Activated naive CD4-positive, alpha-beta T cell treated with anti-CD3 and anti-CD28 coated beads for 36 hours (primary cell): ENCODE data around the gene DEPDC5. TPM values are rescaled to one million over a fixed set of nuclear protein-coding genes. Genes with fewer than 3 reads are reported as not detected.

Source experiments
- CTCF ChIA-PET: fragments of 350-600 bp; sonication (Branson Sonifier 250); formaldehyde crosslinking; loops from one replicate; lab custom pipeline; 2021; ENCODE audit warnings: antibody characterized with exemption; lab: Charles Lee
- DNase-seq: peaks from one replicate; pipeline ENCODE4 v3.0.0-alpha.2; 2020
- H3K27ac Mint-ChIP-seq: one replicate; pipeline ENCODE4 v1.8.0; 2021; ENCODE audit warnings: mild to moderate bottlenecking, mixed read lengths
- H3K27me3 Mint-ChIP-seq: one replicate; pipeline ENCODE4 v1.8.0; 2021; ENCODE audit warnings: low read depth, mixed read lengths
- H3K36me3 Mint-ChIP-seq: one replicate; pipeline ENCODE4 v1.8.0; 2021; ENCODE audit warnings: low read depth, mixed read lengths
- H3K4me1 Mint-ChIP-seq: one replicate; pipeline ENCODE4 v1.8.0; 2021; ENCODE audit warnings: low read depth, mixed read lengths
- H3K4me3 Mint-ChIP-seq: one replicate; pipeline ENCODE4 v1.8.0; 2021; ENCODE audit warnings: mild to moderate bottlenecking, moderate library complexity, mixed read lengths
- H3K9me3 Mint-ChIP-seq: one replicate; pipeline ENCODE4 v1.8.0; 2021; ENCODE audit warnings: mixed read lengths
- intact Hi-C: fragments of 100-400 bp; cut with micrococcal nuclease; formaldehyde crosslinking; loops from one replicate; pipeline ENCODE4 v1.15.1; 2023
- total RNA-seq, 2 experiments: library from RNA; stranded (reverse); gene quantifications; one replicate each; pipeline ENCODE4 v1.2.3, GENCODE V29; 2021

Gene DEPDC5
- total RNA-seq, 2 experiments from 2014 or later: 23.6 TPM

DNA sequence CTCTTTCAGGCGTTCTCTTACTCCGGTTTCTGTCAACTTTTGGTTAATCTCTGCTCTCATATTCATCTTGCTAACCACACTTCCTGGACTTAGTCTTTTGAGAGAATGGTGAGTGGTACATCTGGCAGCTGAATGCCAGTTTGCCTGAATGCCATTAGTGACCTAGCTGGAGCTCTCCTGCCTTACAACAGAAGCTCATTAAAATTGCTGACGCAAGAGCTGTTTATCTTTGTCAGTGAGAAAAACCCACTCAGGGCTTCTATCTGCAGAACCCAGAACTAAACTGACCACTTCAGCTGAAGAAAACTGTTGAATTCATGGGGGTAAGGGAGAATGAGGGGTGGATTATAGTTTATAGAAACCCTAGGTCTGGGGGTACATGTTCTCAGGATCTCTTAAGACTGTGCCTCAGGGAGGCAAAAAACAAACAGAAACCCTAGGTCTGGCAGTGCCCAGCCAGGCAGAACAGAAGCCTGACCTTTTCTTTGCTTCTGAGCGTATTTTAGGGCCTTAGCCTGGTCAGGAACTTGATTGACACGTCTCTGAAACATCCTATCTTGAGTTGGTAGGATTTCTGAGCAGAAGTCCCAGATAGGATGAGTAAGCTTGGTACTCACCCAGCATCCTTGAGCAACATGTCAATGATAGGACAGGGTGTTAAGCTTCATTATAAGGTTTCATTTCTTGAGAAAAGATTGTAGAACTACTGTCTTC lies 137.7 kb downstream of the DEPDC5 start:
- H3K36me3 Mint-ChIP-seq: peaks cover 11% of the 10 kb centered on the region
- intact Hi-C loops: no loop called here
- CTCF ChIA-PET: no interaction called here
- H3K9me3 Mint-ChIP-seq: no peaks in the 10 kb centered on the region
- no peaks in the 10 kb centered on the region for H3K27me3 Mint-ChIP-seq
- no peaks in the 10 kb centered on the region for H3K4me1 Mint-ChIP-seq
- no peak overlapping the region for H3K4me3 Mint-ChIP-seq
- no peak overlapping the region for H3K27ac Mint-ChIP-seq
- DNase-seq: no peak

DNA sequence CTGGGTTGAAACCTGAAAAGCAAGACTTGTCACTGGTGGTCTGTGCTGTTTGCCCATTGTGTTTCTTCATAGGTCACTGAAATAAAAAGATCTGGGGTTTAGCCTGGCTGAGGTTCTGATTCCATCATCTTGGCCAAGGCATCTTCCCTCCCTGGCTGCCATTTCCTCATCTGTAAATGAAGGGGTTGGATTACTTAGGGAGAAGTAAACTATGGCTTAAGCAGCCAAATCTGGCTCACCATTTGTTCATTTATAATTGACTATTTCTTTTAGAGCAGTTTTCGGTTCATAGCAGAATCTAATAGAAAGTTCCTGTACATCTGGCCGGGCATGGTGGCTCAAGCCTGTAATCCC lies 138.2 kb downstream of the DEPDC5 start:
- DNase-seq: no peak
- no peak overlapping the region for H3K4me3 Mint-ChIP-seq
- no peaks in the 10 kb centered on the region for H3K9me3 Mint-ChIP-seq
- no peaks in the 10 kb centered on the region for H3K27me3 Mint-ChIP-seq
- CTCF ChIA-PET: no interaction called here
- intact Hi-C loops: no loop called here
- no peak overlapping the region for H3K27ac Mint-ChIP-seq
- peaks cover 9% of the 10 kb centered on the region for H3K36me3 Mint-ChIP-seq
- H3K4me1 Mint-ChIP-seq: no peaks in the 10 kb centered on the region

DNA sequence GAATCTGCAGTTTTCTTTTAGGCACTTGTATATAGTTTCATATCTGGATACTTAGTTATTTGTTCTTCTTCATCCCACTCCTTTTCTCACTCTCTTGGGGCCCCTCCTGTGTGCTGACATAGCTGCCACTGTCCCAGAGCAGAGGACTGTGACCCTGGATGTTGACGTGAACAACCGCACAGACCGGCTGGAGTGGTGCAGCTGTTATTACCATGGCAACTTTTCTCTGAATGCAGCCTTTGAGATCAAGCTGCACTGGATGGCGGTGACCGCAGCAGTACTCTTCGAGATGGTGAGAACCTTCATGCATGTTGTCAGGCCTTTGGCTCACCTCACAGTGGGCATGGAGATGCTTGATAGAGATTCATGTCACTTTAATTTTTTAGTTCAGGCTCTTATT lies 139.6 kb downstream of the DEPDC5 start:
- no peaks in the 10 kb centered on the region for H3K4me1 Mint-ChIP-seq
- no peak overlapping the region for H3K4me3 Mint-ChIP-seq
- H3K36me3 Mint-ChIP-seq: peaks cover 7% of the 10 kb centered on the region
- H3K27ac Mint-ChIP-seq: no peak overlapping the region
- H3K27me3 Mint-ChIP-seq: no peaks in the 10 kb centered on the region
- DNase-seq: no peak
- CTCF ChIA-PET: no interaction called here
- no peaks in the 10 kb centered on the region for H3K9me3 Mint-ChIP-seq
- intact Hi-C loops: no loop called here

DNA sequence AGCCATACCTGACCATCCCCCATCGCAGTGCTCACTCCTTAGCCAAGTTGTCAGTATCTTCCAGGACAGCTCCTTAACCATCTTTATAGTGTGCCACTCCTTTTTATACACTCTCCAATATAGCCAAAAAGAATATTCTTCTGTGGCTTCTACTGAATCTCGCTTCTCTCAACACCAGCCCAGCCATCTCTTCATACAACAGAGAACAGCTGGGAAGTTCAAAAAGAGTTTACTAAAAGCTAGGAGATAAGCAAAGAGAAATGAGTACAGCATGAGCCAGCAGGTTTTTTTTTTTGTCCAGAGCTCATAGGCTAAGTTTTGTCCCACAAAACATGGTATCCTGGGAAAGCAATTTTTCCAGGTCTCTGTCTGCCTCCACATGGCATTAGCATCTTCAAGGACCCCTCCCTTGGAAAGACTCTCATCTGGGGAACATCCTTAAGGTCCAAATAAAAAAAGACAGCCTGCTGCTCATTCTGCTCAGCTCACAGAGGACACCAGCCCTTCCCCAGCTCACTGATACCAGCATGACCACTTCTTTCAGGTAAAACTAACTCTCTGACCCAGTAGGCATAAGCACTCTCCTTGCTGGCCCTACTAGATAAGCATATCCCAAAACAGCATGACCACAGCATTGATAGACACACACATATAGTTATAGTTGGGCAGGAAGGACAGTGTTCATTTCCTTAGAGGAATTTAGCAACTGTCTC lies 141.7 kb downstream of the DEPDC5 start:
- no peaks in the 10 kb centered on the region for H3K4me1 Mint-ChIP-seq
- peaks cover 1% of the 10 kb centered on the region for H3K36me3 Mint-ChIP-seq
- no peak overlapping the region for H3K4me3 Mint-ChIP-seq
- CTCF ChIA-PET: interaction anchor here (0.6 kb wide), 1 partner anchor 148 kb away, joined by 4 read pairs; no protein-coding TSS in a partner anchor
- H3K27me3 Mint-ChIP-seq: no peaks in the 10 kb centered on the region
- DNase-seq: no peak
- H3K9me3 Mint-ChIP-seq: no peaks in the 10 kb centered on the region
- H3K27ac Mint-ChIP-seq: no peak overlapping the region
- intact Hi-C loops: no loop called here

DNA sequence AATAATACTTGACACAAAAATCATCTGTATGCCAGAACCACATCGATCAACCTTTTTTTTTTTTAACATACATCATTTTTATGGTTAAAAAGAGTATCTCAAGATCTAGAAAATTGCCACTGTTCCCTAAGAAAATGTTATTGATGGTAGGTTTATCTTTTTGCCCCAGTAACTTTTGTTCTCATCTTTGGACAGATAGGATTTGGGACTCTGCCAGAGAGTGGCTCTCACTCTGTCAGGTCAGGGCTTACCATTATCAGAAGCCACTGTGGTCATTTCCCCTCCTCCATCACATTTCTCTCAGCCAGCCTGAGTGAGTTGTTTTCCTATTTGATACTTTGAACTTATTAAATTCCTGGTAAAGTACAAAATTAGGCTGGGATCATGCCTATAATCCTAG lies 142.7 kb downstream of the DEPDC5 start:
- H3K27me3 Mint-ChIP-seq: no peaks in the 10 kb centered on the region
- no peaks in the 10 kb centered on the region for H3K4me1 Mint-ChIP-seq
- CTCF ChIA-PET: no interaction called here
- no peaks in the 10 kb centered on the region for H3K9me3 Mint-ChIP-seq
- intact Hi-C loops: no loop called here
- no peak overlapping the region for H3K27ac Mint-ChIP-seq
- no peak for DNase-seq
- H3K4me3 Mint-ChIP-seq: no peak overlapping the region
- peaks cover 1% of the 10 kb centered on the region for H3K36me3 Mint-ChIP-seq

DNA sequence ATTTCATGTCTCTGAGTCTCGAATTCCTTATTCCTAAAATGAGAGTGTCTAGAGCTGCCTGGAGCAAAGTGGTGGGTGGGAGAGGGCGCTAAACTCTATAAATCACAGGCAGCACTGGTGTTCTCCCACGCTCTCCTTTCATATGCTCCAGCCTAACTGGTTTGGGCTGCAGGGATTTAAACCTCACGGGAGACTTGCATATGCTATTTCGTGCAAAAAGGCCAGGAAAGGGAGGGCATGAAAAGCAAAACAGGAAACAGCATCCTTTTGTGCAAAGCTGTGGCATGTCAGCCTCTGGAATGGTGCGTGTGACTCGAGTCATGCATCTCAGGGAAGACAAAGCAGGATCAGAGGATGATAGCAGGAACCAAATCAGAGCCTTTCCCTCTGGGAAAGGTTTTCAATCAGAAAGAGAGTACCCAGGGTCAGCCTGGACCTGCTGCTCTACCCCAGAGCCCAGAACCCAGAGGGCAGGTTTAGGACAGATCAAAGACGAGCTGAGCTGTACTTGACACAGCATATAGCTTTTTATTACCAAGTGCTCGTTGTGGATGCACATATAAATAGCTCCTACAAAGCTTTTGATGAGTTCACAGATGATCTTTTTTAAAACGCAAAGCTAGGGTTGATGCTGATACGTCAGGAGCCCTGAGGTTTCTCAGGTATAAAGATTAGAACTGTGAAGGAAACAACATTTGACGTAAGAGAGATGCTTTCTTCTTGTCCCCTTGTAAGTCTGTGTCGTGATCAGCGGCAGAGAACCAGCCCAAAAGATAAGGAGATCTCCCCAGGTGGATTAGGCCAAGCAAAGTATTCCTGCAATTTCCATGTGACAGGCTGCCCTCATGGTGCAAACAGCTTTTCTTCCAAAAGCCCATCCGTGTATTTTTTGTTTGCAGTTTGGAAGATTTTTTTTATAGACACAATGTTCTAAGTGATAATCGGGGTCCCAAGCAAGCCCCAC lies 144.3 kb downstream of the DEPDC5 start:
- H3K4me3 Mint-ChIP-seq: no peak overlapping the region
- CTCF ChIA-PET: interaction anchor here (0.7 kb wide), 1 partner anchor 11 kb away, joined by 5 read pairs; no protein-coding TSS in a partner anchor

DNA sequence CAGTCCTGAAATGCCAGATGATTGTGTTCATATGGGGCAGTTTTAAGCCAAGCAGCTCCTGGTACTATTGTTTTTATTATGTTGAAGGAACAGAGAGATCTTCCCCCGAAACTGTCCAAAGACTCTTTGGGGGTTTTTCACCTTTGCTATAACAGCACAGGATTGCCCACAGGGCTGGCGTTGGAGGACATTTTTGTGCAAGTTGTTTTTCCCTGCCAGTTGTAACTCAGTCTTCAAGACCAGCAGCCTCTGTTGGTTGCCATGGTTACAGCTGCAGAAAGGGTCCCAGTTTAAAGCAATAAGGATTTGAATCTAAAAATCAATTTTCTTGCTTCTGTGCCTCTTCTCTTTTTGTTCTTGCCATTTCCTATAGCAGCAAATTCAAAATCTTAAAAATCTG lies 145.1 kb downstream of the DEPDC5 start:
- H3K27me3 Mint-ChIP-seq: no peaks in the 10 kb centered on the region
- intact Hi-C loops: no loop called here
- peaks cover 4% of the 10 kb centered on the region for H3K36me3 Mint-ChIP-seq
- no peaks in the 10 kb centered on the region for H3K4me1 Mint-ChIP-seq
- no peak overlapping the region for H3K27ac Mint-ChIP-seq
- no peak for DNase-seq
- no peak overlapping the region for H3K4me3 Mint-ChIP-seq
- H3K9me3 Mint-ChIP-seq: no peaks in the 10 kb centered on the region
- CTCF ChIA-PET: interaction anchor here (0.7 kb wide), 1 partner anchor 12 kb away, joined by 5 read pairs; no protein-coding TSS in a partner anchor

More for the DNA sequence above, 144.3 kb downstream of the DEPDC5 start:
- intact Hi-C loops: no loop called here
- H3K4me1 Mint-ChIP-seq: no peaks in the 10 kb centered on the region
- H3K36me3 Mint-ChIP-seq: peaks cover 1% of the 10 kb centered on the region
- H3K27ac Mint-ChIP-seq: no peak overlapping the region
- no peaks in the 10 kb centered on the region for H3K27me3 Mint-ChIP-seq
- H3K9me3 Mint-ChIP-seq: no peaks in the 10 kb centered on the region
- no peak for DNase-seq

DNA sequence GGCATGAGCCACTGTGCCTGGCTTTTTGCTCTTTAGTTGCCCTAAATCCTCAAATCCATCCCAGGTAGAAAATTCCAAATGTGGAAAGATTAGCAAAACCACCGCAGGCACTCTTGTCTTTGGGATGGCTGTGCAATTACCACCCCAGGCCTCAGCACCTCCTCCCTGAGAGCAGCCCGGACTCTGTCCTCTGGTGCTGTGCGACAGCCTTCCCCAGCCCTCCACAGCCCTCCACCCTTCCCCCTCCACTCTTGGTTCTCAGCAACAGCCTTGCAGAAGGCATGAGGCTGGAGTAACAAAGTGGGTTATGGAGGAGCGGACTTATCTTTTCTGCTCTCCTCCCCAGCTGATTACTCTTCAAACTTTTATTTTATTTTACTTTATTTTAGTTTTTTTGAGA lies 145.8 kb downstream of the DEPDC5 start:
- no peak overlapping the region for H3K4me3 Mint-ChIP-seq
- peaks cover 4% of the 10 kb centered on the region for H3K36me3 Mint-ChIP-seq
- DNase-seq: no peak
- H3K27ac Mint-ChIP-seq: no peak overlapping the region
- intact Hi-C loops: no loop called here
- CTCF ChIA-PET: no interaction called here
- no peaks in the 10 kb centered on the region for H3K4me1 Mint-ChIP-seq
- H3K9me3 Mint-ChIP-seq: no peaks in the 10 kb centered on the region
- H3K27me3 Mint-ChIP-seq: no peaks in the 10 kb centered on the region

DNA sequence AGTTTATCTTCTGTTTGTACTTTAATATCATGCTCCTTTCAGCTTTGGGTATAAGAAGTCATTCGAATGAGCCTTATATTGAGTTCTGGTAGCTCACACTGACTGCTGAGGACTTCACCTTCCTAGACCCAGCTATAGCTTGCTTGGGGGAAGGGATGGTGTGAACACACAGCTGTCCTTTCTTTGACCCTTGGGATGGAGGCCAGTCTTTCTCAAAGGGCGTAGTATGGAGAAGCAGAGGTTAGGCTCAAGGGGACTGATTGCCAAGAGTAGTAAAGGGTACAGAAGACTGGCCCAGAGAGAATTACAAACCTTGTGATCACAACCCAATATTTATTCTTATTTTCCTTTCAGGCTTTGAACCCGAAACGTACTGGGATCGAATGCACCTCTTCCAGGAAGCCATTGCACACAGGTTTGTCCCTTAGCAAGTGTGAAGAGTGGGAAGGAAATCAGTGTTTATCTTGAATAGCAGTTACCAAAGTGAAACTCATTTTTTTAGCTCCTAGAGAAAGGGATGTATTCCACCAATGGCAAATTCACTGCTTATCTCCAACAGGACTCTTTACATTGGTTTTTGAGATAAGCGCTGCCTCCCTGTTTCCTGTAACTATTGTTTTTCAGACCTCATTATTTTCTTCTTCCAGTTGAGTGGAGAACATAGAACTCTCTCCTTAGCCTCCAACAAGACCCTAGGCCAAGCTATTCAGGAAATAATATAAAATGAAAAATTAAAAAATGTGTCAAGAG lies 147.7 kb downstream of the DEPDC5 start:
- H3K9me3 Mint-ChIP-seq: no peaks in the 10 kb centered on the region
- CTCF ChIA-PET: interaction anchor here (0.6 kb wide), 2 partner anchors 16 to 41 kb away, joined by 3 to 4 read pairs; no protein-coding TSS in a partner anchor
- H3K4me3 Mint-ChIP-seq: no peak overlapping the region
- intact Hi-C loops: no loop called here
- DNase-seq: no peak
- no peaks in the 10 kb centered on the region for H3K4me1 Mint-ChIP-seq
- peaks cover 7% of the 10 kb centered on the region for H3K36me3 Mint-ChIP-seq
- no peaks in the 10 kb centered on the region for H3K27me3 Mint-ChIP-seq
- H3K27ac Mint-ChIP-seq: no peak overlapping the region

DNA sequence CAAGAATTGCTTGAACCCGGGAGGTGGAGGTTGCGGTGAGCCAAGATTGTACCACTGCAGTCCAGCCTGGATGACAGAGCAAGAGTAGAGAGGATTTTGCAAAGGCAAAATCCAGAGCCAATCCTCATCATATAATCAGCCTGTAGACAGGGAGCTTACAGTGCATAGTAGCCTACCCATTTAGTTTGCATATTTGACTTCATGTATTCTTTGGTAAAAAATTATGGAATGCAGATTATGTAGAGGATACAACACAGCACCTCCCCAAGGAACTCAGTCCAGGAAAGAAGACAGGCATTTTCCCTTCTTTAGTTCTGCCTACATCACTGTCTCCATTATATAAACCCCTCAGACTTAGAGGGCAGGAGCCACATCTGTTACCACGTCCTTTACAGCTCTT lies 150.8 kb downstream of the DEPDC5 start:
- H3K4me1 Mint-ChIP-seq: no peaks in the 10 kb centered on the region
- no peak overlapping the region for H3K4me3 Mint-ChIP-seq
- no peaks in the 10 kb centered on the region for H3K27me3 Mint-ChIP-seq
- no peak overlapping the region for H3K27ac Mint-ChIP-seq
- intact Hi-C loops: no loop called here
- DNase-seq: no peak
- H3K36me3 Mint-ChIP-seq: peaks cover 12% of the 10 kb centered on the region
- CTCF ChIA-PET: interaction anchor here (1.2 kb wide), 1 partner anchor 43 kb away, joined by 4 read pairs; no protein-coding TSS in a partner anchor
- H3K9me3 Mint-ChIP-seq: no peaks in the 10 kb centered on the region

DNA sequence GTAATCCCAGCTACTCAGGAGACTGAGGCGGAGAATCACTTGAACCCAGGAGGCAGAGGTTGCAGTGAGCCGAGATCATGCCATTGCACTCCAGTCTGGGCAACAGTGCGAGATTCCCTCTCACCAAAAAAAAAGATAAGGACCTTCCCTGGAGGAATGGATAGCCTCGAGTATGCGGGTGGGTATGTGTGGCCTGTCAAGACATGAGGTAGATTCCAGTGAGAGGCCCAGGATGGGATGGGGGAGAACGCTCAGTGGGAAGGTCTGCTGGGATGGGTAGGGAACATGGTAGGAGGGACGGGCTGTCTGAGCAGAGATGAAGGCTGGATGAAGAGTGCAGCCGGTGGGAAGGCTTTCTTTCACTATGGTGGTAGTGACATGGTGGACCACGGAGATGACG lies 151.5 kb downstream of the DEPDC5 start:
- H3K9me3 Mint-ChIP-seq: no peaks in the 10 kb centered on the region
- no peaks in the 10 kb centered on the region for H3K4me1 Mint-ChIP-seq
- no peak overlapping the region for H3K27ac Mint-ChIP-seq
- intact Hi-C loops: no loop called here
- CTCF ChIA-PET: no interaction called here
- H3K4me3 Mint-ChIP-seq: no peak overlapping the region
- DNase-seq: no peak
- peaks cover 12% of the 10 kb centered on the region for H3K36me3 Mint-ChIP-seq
- H3K27me3 Mint-ChIP-seq: no peaks in the 10 kb centered on the region
